ENCODE data around the gene ATP12A.

Gene ATP12A

GRCh38 chr13:24688111-24688510, 7.9 kb downstream of the ATP12A start:
- Histone ChIP-seq H3K4me3 (ENCODE audit: low read length, poor library complexity, severe bottlenecking) (no peak overlapping the region), H3K27me3 (ENCODE audit: insufficient read depth, low read length, poor library complexity, severe bottlenecking) (no peaks in the 10 kb centered on the region), H3K79me2 (ENCODE audit: insufficient read depth, low read length) (no peaks in the 10 kb centered on the region), H3K4me2 (ENCODE audit: low read depth, low read length, poor library complexity, severe bottlenecking) (no peak overlapping the region), H3F3A (ENCODE audit: low read depth) (peaks cover 5% of the 10 kb centered on the region; the same call in 1 of the 2 replicates), H3K4me1 (ENCODE audit: insufficient read depth, low read length, poor library complexity, severe bottlenecking) (peaks cover 24% of the 10 kb centered on the region), H4K20me1 (ENCODE audit: insufficient read depth, low read length, poor library complexity, severe bottlenecking) (no peaks in the 10 kb centered on the region), H2AFZ (ENCODE audit: low read length) (no peak overlapping the region), H3K9ac (ENCODE audit: low read depth, low read length, poor library complexity, severe bottlenecking) (no peak overlapping the region), H3K9me2 (replicated peaks; ENCODE audit: low read depth, low read length) (no peaks in the 10 kb centered on the region), H3K36me3 (ENCODE audit: insufficient read depth, low read length) (no peaks in the 10 kb centered on the region), H3K9me3 (ENCODE audit: insufficient read depth, low read depth, low read length) (no peaks in the 10 kb centered on the region)
- TF ChIP-seq EZH2phosphoT487 (IDR thresholded peaks at IDR 0.05; ENCODE audit: borderline replicate concordance): no peak
- no peak for TF ChIP-seq CTCF (conservative IDR thresholded peaks at IDR 0.05; ENCODE audit: low read length)

- H2AFZ ChIP-seq (ENCODE audit: low read length): no peak overlapping the region
- no peaks in the 10 kb centered on the region for H3K27me3 ChIP-seq (ENCODE audit: insufficient read depth, low read length, poor library complexity, severe bottlenecking)
- H3K9me3 ChIP-seq (ENCODE audit: insufficient read depth, low read depth, low read length): no peaks in the 10 kb centered on the region
- H3K4me3 ChIP-seq (ENCODE audit: low read length, poor library complexity, severe bottlenecking): no peak overlapping the region
- H3K9me2 ChIP-seq (replicated peaks; ENCODE audit: low read depth, low read length): no peaks in the 10 kb centered on the region
- H4K20me1 ChIP-seq (ENCODE audit: insufficient read depth, low read length, poor library complexity, severe bottlenecking): no peaks in the 10 kb centered on the region
- H3K36me3 ChIP-seq (ENCODE audit: insufficient read depth, low read length): no peaks in the 10 kb centered on the region
- H3K9ac ChIP-seq (ENCODE audit: low read depth, low read length, poor library complexity, severe bottlenecking): no peak overlapping the region
- H3K4me1 ChIP-seq (ENCODE audit: insufficient read depth, low read length, poor library complexity, severe bottlenecking): peaks cover 17% of the 10 kb centered on the region
- no peak overlapping the region for H3K4me2 ChIP-seq (ENCODE audit: low read depth, low read length, poor library complexity, severe bottlenecking)
- H3K79me2 ChIP-seq (ENCODE audit: insufficient read depth, low read length): no peaks in the 10 kb centered on the region
- peaks cover 5% of the 10 kb centered on the region; the same call in 1 of the 2 replicates for H3F3A ChIP-seq (ENCODE audit: low read depth)
- TF ChIP-seq CTCF (conservative IDR thresholded peaks at IDR 0.05; ENCODE audit: low read length) (no peak), EZH2phosphoT487 (IDR thresholded peaks at IDR 0.05; ENCODE audit: borderline replicate concordance) (no peak)
These were observed 8.7 kb downstream of the ATP12A start for GRCh38 chr13:24688950-24689349.

- Histone ChIP-seq H3K4me3 (ENCODE audit: low read length, poor library complexity, severe bottlenecking) (no peak overlapping the region), H3K9me2 (replicated peaks; ENCODE audit: low read depth, low read length) (no peaks in the 10 kb centered on the region), H3K9me3 (ENCODE audit: insufficient read depth, low read depth, low read length) (no peaks in the 10 kb centered on the region), H4K20me1 (ENCODE audit: insufficient read depth, low read length, poor library complexity, severe bottlenecking) (no peaks in the 10 kb centered on the region), H3K4me1 (ENCODE audit: insufficient read depth, low read length, poor library complexity, severe bottlenecking) (peaks cover 3% of the 10 kb centered on the region), H3K4me2 (ENCODE audit: low read depth, low read length, poor library complexity, severe bottlenecking) (no peak overlapping the region), H3K36me3 (ENCODE audit: insufficient read depth, low read length) (no peaks in the 10 kb centered on the region), H3K79me2 (ENCODE audit: insufficient read depth, low read length) (no peaks in the 10 kb centered on the region), H2AFZ (ENCODE audit: low read length) (no peak overlapping the region), H3F3A (ENCODE audit: low read depth) (no peaks in the 10 kb centered on the region), H3K9ac (ENCODE audit: low read depth, low read length, poor library complexity, severe bottlenecking) (no peak overlapping the region), H3K27me3 (ENCODE audit: insufficient read depth, low read length, poor library complexity, severe bottlenecking) (no peaks in the 10 kb centered on the region)
- TF ChIP-seq EZH2phosphoT487 (IDR thresholded peaks at IDR 0.05; ENCODE audit: borderline replicate concordance) (no peak), CTCF (conservative IDR thresholded peaks at IDR 0.05; ENCODE audit: low read length) (no peak)
These were observed 11.2 kb downstream of the ATP12A start for GRCh38 chr13:24691381-24691780.
